ENCODE measurements around the gene TMEM184B. TPM values are rescaled to one million over a fixed set of nuclear protein-coding genes. Genes with fewer than 3 reads are reported as not detected.

Gene TMEM184B
- total and polyA plus RNA-seq, 2 experiments from 2014 or later = 42.2 to 95.1 TPM

GRCh38 chr22:38203855-38204514 lies 68.8 kb downstream of the TMEM184B start:
- Mint-ChIP-seq H3K27me3 (ENCODE audit: insufficient read depth, low read depth, poor library complexity) (peaks cover 14% of the 10 kb centered on the region), H3K36me3 (ENCODE audit: low read depth) (no peaks in the 10 kb centered on the region; the same call in 2 of the 3 replicates), H3K4me1 (peaks cover 13% of the 10 kb centered on the region), H3K27ac (no peak overlapping the region), H3K9me3 (no peaks in the 10 kb centered on the region; the same call in 2 of the 3 replicates), H3K4me3 (peak overlapping the region; percentile 82)
- no peak overlapping the region for H2AFZ ChIP-seq
- H3K9me2 ChIP-seq (ENCODE audit: insufficient read depth) = no peaks in the 10 kb centered on the region
- TF ChIP-seq STAT1 (IDR thresholded peaks at IDR 0.05; ENCODE audit: unreplicated experiment) (no peak), CTCF (conservative IDR thresholded peaks at IDR 0.05; ENCODE audit: low read depth in 2 of 2) (no peak), EZH2 (IDR thresholded peaks at IDR 0.05; ENCODE audit: low read depth, unreplicated experiment) (no peak), POLR2AphosphoS5 (IDR thresholded peaks at IDR 0.05; ENCODE audit: low read depth) (no peak), CREB1 (CRISPR knock-in tag; IDR thresholded peaks at IDR 0.05; ENCODE audit: low read depth) (no peak), ZNF331 (CRISPR knock-in tag; IDR thresholded peaks at IDR 0.05; ENCODE audit: low read depth) (no peak), JUNB (IDR thresholded peaks at IDR 0.05; ENCODE audit: unreplicated experiment) (no peak), NANOG (IDR thresholded peaks at IDR 0.05; ENCODE audit: borderline replicate concordance) (no peak), ZNF114 (CRISPR knock-in tag; IDR thresholded peaks at IDR 0.05) (no peak), EZH2phosphoT487 (IDR thresholded peaks at IDR 0.05; ENCODE audit: unreplicated experiment) (no peak), REST (IDR thresholded peaks at IDR 0.05; ENCODE audit: unreplicated experiment) (no peak)
- TF ChIP-seq, protein P1, sequence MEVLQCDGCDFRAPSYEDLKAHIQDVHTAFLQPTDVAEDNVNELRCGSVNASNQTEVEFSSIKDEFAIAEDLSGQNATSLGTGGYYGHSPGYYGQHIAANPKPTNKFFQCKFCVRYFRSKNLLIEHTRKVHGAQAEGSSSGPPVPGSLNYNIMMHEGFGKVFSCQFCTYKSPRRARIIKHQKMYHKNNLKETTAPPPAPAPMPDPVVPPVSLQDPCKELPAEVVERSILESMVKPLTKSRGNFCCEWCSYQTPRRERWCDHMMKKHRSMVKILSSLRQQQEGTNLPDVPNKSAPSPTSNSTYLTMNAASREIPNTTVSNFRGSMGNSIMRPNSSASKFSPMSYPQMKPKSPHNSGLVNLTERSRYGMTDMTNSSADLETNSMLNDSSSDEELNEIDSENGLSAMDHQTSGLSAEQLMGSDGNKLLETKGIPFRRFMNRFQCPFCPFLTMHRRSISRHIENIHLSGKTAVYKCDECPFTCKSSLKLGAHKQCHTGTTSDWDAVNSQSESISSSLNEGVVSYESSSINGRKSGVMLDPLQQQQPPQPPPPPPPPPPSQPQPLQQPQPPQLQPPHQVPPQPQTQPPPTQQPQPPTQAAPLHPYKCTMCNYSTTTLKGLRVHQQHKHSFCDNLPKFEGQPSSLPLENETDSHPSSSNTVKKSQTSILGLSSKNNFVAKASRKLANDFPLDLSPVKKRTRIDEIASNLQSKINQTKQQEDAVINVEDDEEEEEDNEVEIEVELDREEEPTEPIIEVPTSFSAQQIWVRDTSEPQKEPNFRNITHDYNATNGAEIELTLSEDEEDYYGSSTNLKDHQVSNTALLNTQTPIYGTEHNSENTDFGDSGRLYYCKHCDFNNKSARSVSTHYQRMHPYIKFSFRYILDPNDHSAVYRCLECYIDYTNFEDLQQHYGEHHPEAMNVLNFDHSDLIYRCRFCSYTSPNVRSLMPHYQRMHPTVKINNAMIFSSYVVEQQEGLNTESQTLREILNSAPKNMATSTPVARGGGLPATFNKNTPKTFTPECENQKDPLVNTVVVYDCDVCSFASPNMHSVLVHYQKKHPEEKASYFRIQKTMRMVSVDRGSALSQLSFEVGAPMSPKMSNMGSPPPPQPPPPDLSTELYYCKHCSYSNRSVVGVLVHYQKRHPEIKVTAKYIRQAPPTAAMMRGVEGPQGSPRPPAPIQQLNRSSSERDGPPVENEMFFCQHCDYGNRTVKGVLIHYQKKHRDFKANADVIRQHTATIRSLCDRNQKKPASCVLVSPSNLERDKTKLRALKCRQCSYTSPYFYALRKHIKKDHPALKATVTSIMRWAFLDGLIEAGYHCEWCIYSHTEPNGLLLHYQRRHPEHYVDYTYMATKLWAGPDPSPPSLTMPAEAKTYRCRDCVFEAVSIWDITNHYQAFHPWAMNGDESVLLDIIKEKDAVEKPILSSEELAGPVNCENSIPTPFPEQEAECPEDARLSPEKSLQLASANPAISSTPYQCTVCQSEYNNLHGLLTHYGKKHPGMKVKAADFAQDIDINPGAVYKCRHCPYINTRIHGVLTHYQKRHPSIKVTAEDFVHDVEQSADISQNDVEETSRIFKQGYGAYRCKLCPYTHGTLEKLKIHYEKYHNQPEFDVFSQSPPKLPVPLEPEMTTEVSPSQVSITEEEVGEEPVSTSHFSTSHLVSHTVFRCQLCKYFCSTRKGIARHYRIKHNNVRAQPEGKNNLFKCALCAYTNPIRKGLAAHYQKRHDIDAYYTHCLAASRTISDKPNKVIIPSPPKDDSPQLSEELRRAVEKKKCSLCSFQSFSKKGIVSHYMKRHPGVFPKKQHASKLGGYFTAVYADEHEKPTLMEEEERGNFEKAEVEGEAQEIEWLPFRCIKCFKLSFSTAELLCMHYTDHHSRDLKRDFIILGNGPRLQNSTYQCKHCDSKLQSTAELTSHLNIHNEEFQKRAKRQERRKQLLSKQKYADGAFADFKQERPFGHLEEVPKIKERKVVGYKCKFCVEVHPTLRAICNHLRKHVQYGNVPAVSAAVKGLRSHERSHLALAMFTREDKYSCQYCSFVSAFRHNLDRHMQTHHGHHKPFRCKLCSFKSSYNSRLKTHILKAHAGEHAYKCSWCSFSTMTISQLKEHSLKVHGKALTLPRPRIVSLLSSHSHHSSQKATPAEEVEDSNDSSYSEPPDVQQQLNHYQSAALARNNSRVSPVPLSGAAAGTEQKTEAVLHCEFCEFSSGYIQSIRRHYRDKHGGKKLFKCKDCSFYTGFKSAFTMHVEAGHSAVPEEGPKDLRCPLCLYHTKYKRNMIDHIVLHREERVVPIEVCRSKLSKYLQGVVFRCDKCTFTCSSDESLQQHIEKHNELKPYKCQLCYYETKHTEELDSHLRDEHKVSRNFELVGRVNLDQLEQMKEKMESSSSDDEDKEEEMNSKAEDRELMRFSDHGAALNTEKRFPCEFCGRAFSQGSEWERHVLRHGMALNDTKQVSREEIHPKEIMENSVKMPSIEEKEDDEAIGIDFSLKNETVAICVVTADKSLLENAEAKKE (CRISPR knock-in tag; IDR thresholded peaks at IDR 0.05) = no peak
- TF ChIP-seq, protein P2, sequence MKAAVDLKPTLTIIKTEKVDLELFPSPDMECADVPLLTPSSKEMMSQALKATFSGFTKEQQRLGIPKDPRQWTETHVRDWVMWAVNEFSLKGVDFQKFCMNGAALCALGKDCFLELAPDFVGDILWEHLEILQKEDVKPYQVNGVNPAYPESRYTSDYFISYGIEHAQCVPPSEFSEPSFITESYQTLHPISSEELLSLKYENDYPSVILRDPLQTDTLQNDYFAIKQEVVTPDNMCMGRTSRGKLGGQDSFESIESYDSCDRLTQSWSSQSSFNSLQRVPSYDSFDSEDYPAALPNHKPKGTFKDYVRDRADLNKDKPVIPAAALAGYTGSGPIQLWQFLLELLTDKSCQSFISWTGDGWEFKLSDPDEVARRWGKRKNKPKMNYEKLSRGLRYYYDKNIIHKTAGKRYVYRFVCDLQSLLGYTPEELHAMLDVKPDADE (IDR thresholded peaks at IDR 0.05) = no peak
- peak overlapping the region; percentile 99 for H3K4me2 ChIP-seq
- H3K4me3 ChIP-seq = peak overlapping the region; percentile 85
- 0 out of 2 replicates have a peak, but pooled peaks cover 12% of the 10 kb centered on the region for H3F3A ChIP-seq (replicated peaks; ENCODE audit: low read depth)
- 0 out of 2 replicates have a peak, but pooled peaks cover 5% of the 10 kb centered on the region for H3K79me2 ChIP-seq (replicated peaks; ENCODE audit: insufficient read depth)
- H3K27ac ChIP-seq (ENCODE audit: low read depth) = no peak overlapping the region
- H3K4me1 ChIP-seq (ENCODE audit: insufficient read depth) = peaks cover 4% of the 10 kb centered on the region
- H3K27me3 ChIP-seq (ENCODE audit: insufficient read depth) = peaks cover 16% of the 10 kb centered on the region
- ATAC-seq = no peak
- DNase-seq (ENCODE audit: low spot score) = no peak
- H4K20me1 ChIP-seq (replicated peaks; ENCODE audit: insufficient read depth) = peaks cover 8% of the 10 kb centered on the region; the same call in 1 of the 2 replicates
- H3K36me3 ChIP-seq (ENCODE audit: insufficient read depth) = no peaks in the 10 kb centered on the region

All from GM23338 (cell line).